HepG2 (cell line): ENCODE data around the gene HPCAL1. TPM values are rescaled to one million over a fixed set of nuclear protein-coding genes. Genes with fewer than 3 reads are reported as not detected.

ENCODE experiments used
- CCDC6 ChIP-seq: sonication (generic); formaldehyde crosslinking; IDR thresholded peaks from 2 replicates; pipeline ENCODE4 v1.8.1; 2022; ENCODE audit warnings: mild to moderate bottlenecking, missing genetic modification reagents, moderate library complexity
- CSRNP2 ChIP-seq: sonication (generic); formaldehyde crosslinking; conservative IDR thresholded peaks from 2 replicates; pipeline ENCODE4 v1.8.0; 2022; ENCODE audit warnings: low read depth, missing genetic modification reagents
- HES4 ChIP-seq: sonication (generic); formaldehyde crosslinking; IDR thresholded peaks from 2 replicates; pipeline ENCODE4 v1.9.0; 2021; ENCODE audit warnings: mild to moderate bottlenecking, missing genetic modification reagents, borderline replicate concordance
- IRX3 ChIP-seq: sonication (generic); formaldehyde crosslinking; IDR thresholded peaks from 2 replicates; pipeline ENCODE4 v1.8.1; 2023; ENCODE audit warnings: mild to moderate bottlenecking, low read depth, missing genetic modification reagents, borderline replicate concordance
- MED1 ChIP-seq: sonication (generic); formaldehyde crosslinking; IDR thresholded peaks from 2 replicates; pipeline ENCODE4 v1.4.0; 2020; ENCODE audit warnings: missing genetic modification reagents
- MEF2D ChIP-seq: sonication (generic); formaldehyde crosslinking; IDR thresholded peaks from 2 replicates; pipeline ENCODE4 v1.5.1; 2020; ENCODE audit warnings: mild to moderate bottlenecking, missing genetic modification reagents
- MXI1 ChIP-seq: IDR thresholded peaks from 3 replicates; pipeline ENCODE4 v1.6.1; 2012; ENCODE audit warnings: low read depth, low read length, inconsistent platforms, borderline replicate concordance
- NKX3-1 ChIP-seq: sonication (generic); formaldehyde crosslinking; IDR thresholded peaks from 2 replicates; pipeline ENCODE4 v1.5.0; 2020; ENCODE audit warnings: missing genetic modification reagents
- TFAP4 ChIP-seq: sonication (generic); IDR thresholded peaks from 2 replicates; pipeline ENCODE4 v1.6.1; 2016; ENCODE audit warnings: low read depth, borderline replicate concordance
- ZBTB40 ChIP-seq, 2 experiments: fragments of 450-650 bp in 1 of 2; sonication (generic) in 1 of 2; formaldehyde crosslinking in 1 of 2; IDR thresholded peaks; 2 replicates each; pipeline versions ENCODE4 v1.6.1 to v1.8.0; 2016 to 2022; ENCODE audit warnings: antibody characterized with exemption in 1 of 2, mild to moderate bottlenecking in 1 of 2, missing genetic modification reagents in 1 of 2
- ZMYM2 ChIP-seq: sonication (generic); formaldehyde crosslinking; IDR thresholded peaks from 2 replicates; pipeline ENCODE4 v1.8.0; 2022; ENCODE audit warnings: mild to moderate bottlenecking, missing genetic modification reagents
- ZNF34 ChIP-seq: sonication (generic); formaldehyde crosslinking; IDR thresholded peaks from 2 replicates; pipeline ENCODE4 v1.4.0; 2020; ENCODE audit warnings: mild to moderate bottlenecking, missing genetic modification reagents, borderline replicate concordance
- ZNF563 ChIP-seq: sonication (generic); formaldehyde crosslinking; IDR thresholded peaks from 2 replicates; pipeline ENCODE4 v1.8.0; 2022; ENCODE audit warnings: mild to moderate bottlenecking, moderate library complexity, missing genetic modification reagents
- ZNF652 ChIP-seq: IDR thresholded peaks from 2 replicates; pipeline ENCODE4 v1.6.1; 2016; ENCODE audit warnings: low read depth, borderline replicate concordance
- ZNF691 ChIP-seq: sonication (generic); formaldehyde crosslinking; IDR thresholded peaks from 2 replicates; pipeline ENCODE4 v1.4.0; 2020; ENCODE audit warnings: missing genetic modification reagents, low read depth, mild to moderate bottlenecking, borderline replicate concordance
- ZNF7 ChIP-seq: IDR thresholded peaks from 2 replicates; pipeline ENCODE4 v1.6.1; 2016; ENCODE audit warnings: missing biosample characterization, missing genetic modification reagents
- ZNF740 ChIP-seq: sonication (generic); formaldehyde crosslinking; IDR thresholded peaks from 2 replicates; pipeline ENCODE4 v1.4.0; 2020; ENCODE audit warnings: missing genetic modification reagents
- polyA plus RNA-seq, 8 experiments: library from polyadenylated mRNA; depleted of rRNA in 3 of 8; stranded (reverse) in 7 of 8; unstranded in 1 of 8; fragments of >200 nt; fragmentation: Illumina TruSeq in 4 of 8; extraction: Trizol in 4 of 8; gene quantifications; 2 replicates each; pipeline versions ENCODE4 v1.2.1 to v1.2.3, GENCODE V29; 2011 to 2016; ENCODE audit warnings: low read depth in 4 of 8, missing spikeins in 1 of 8, mixed read lengths in 1 of 8; ENCODE audit not compliant: insufficient read depth in 1 of 8
- total RNA-seq, 5 experiments: library from RNA; depleted of rRNA; stranded (reverse); fragments of >200 nt; fragmentation: Illumina TruSeq; extraction: Trizol; gene quantifications; 2 replicates each; pipeline ENCODE4 v1.2.3, GENCODE V29; 2016; ENCODE audit warnings: low read depth in 1 of 5

Gene HPCAL1
- total and polyA plus RNA-seq, 2 of the 13 experiments (the other 11 are each of a cell fraction or from before 2014, with no cell fraction given), result 29.5 to 29.9 TPM

- TF ChIP-seq IRX3 (CRISPR knock-in tag) (no peak), CCDC6 (CRISPR knock-in tag) (no peak; the same call in 1 of the 2 replicates), MEF2D (no peak), ZNF563 (CRISPR knock-in tag) (no peak), ZNF691 (no peak), ZBTB40 (IDR thresholded peaks at IDR 0.05) (no peak), ZBTB40 (CRISPR knock-in tag; IDR thresholded peaks at IDR 0.05) (no peak), HES4 (no peak), ZMYM2 (CRISPR knock-in tag) (no peak; the same call in 1 of the 2 replicates), ZNF740 (CRISPR knock-in tag) (no peak), MXI1 (no peak; the same call in 2 of the 3 replicates), ZNF34 (CRISPR knock-in tag) (no peak), ZNF7 (CRISPR knock-in tag) (no peak), NKX3-1 (CRISPR knock-in tag) (no peak), TFAP4 (0 out of 2 replicates have a peak, but pooled peaks have one; percentile 12), MED1 (CRISPR knock-in tag) (no peak), ZNF652 (no peak), CSRNP2 (CRISPR knock-in tag) (no peak)
Measured at GRCh38 chr2:10303181-10303693, 533 bp downstream of the HPCAL1 start (continued).
